Ishikawa (cell line): ENCODE measurements around the gene KATNAL1.

Experiments used
- CEBPB ChIP-seq: IDR thresholded peaks from 2 replicates; pipeline ENCODE4 v1.6.1; 2012
- CREB1 ChIP-seq: IDR thresholded peaks from 2 replicates; pipeline ENCODE4 v1.6.1; 2012; ENCODE audit warnings: low read depth
- EGR1 ChIP-seq: IDR thresholded peaks from 2 replicates; pipeline ENCODE4 v1.6.1; 2012
- EP300 ChIP-seq: IDR thresholded peaks from 2 replicates; pipeline ENCODE4 v1.6.1; 2012; ENCODE audit warnings: borderline replicate concordance
- FOXM1 ChIP-seq: IDR thresholded peaks from 2 replicates; pipeline ENCODE4 v1.6.1; 2012; ENCODE audit warnings: low read depth, borderline replicate concordance
- MAX ChIP-seq: IDR thresholded peaks from 2 replicates; pipeline ENCODE4 v1.6.1; 2012
- NFIC ChIP-seq: IDR thresholded peaks from 2 replicates; pipeline ENCODE4 v1.6.1; 2012
- RAD21 ChIP-seq: IDR thresholded peaks from 2 replicates; pipeline ENCODE4 v1.6.1; 2012; ENCODE audit warnings: low read depth
- REST ChIP-seq: IDR thresholded peaks from 2 replicates; pipeline ENCODE4 v1.6.1; 2012; ENCODE audit warnings: low read depth, mild to moderate bottlenecking
- TAF1 ChIP-seq: IDR thresholded peaks from 2 replicates; pipeline ENCODE4 v1.6.1; 2012; ENCODE audit warnings: low read depth, mild to moderate bottlenecking
- TCF12 ChIP-seq: IDR thresholded peaks from 2 replicates; pipeline ENCODE4 v1.6.1; 2012; ENCODE audit warnings: low read depth
- TEAD4 ChIP-seq: IDR thresholded peaks from 2 replicates; pipeline ENCODE4 v1.6.1; 2012
- USF1 ChIP-seq: IDR thresholded peaks from 2 replicates; pipeline ENCODE4 v1.6.1; 2012
- YY1 ChIP-seq: IDR thresholded peaks from 2 replicates; pipeline ENCODE4 v1.6.1; 2012; ENCODE audit warnings: low read depth
- ZBTB7A ChIP-seq: IDR thresholded peaks from 2 replicates; pipeline ENCODE4 v1.6.1; 2012; ENCODE audit warnings: low read depth

Gene KATNAL1

GRCh38 chr13:30314069-30314468 lies 6.7 kb upstream of the KATNAL1 start:
- TF ChIP-seq USF1 = no peak
- no peak for TF ChIP-seq REST
- TF ChIP-seq RAD21 = no peak
- TF ChIP-seq TAF1 = no peak
- TF ChIP-seq TCF12 = no peak
- no peak for TF ChIP-seq TEAD4
- no peak for TF ChIP-seq MAX
- TF ChIP-seq CEBPB = no peak

GRCh38 chr13:30313311-30313710 lies 6.0 kb upstream of the KATNAL1 start:
- no peak for TF ChIP-seq CREB1
- TF ChIP-seq ZBTB7A = no peak

- no peak for TF ChIP-seq REST
- TF ChIP-seq MAX = no peak
- no peak for TF ChIP-seq ZBTB7A
- no peak for TF ChIP-seq CEBPB
- no peak for TF ChIP-seq USF1
- no peak for TF ChIP-seq EGR1
- no peak for TF ChIP-seq TEAD4
- no peak for TF ChIP-seq TCF12
- no peak for TF ChIP-seq TAF1
- no peak for TF ChIP-seq FOXM1
- no peak for TF ChIP-seq RAD21
Observed at GRCh38 chr13:30312904-30313303, 5.6 kb upstream of the KATNAL1 start.

GRCh38 chr13:30308548-30308947 lies 1.2 kb upstream of the KATNAL1 start:
- TF ChIP-seq NFIC = no peak
- no peak for TF ChIP-seq CREB1
- no peak for TF ChIP-seq MAX
- TF ChIP-seq USF1 = no peak
- TF ChIP-seq EGR1 = no peak
- TF ChIP-seq EP300 = no peak
- no peak for TF ChIP-seq TEAD4
- no peak for TF ChIP-seq FOXM1
- no peak for TF ChIP-seq TAF1
- no peak for TF ChIP-seq TCF12
- no peak; the same call in 1 of the 2 replicates for TF ChIP-seq CEBPB
- TF ChIP-seq REST = no peak
- no peak for TF ChIP-seq RAD21
- TF ChIP-seq YY1 = no peak
- TF ChIP-seq ZBTB7A = no peak

GRCh38 chr13:30307971-30308290 lies 580 bp upstream of the KATNAL1 start:
- TF ChIP-seq RAD21 = no peak
- TF ChIP-seq MAX = no peak
